HG02763 (cell line): Measurements from ENCODE around the gene GPC6.

Experiments used
- ATAC-seq: cut with Tn5 transposase; IDR thresholded peaks from one replicate; pipeline ENCODE4 v1.9.1; 2021; ENCODE audit warnings: mild to moderate bottlenecking, moderate library complexity; ENCODE audit not compliant: unreplicated experiment

Gene GPC6

DNA sequence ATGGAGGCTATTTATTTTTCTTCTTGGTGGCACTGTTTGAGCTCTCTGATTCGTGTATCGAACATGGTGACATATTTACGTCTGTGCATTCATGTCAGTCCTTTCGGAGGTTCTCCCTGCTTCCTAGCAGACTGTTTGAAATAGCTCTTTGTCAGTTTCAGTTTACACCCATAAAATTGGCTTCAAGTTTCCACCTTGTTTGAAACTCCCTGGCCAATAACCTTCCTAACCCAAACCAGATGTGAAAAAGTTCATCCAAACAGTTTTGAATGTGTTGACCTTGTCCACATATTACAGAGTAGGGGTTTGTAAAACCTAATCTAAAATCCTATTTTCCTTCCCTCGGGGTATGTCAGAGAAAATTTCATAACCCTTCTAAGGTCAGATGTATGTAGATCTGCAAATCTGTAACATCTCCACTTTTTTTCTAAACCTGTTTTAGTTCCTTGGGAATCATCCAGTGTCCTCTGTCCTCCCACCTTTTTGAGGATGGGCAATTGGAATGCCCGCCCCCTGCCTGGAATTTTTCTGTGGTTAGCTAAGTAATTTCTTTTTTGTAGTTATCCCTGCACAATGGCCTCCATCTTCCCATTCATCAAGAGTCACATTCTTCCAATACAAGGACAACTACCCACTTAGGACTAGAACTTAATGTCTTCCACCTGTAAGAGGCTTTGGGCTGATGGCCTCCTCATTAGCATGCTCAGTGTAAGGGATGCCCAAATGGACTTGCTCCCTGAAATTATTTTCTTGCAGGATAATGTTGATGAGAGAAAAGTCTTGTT lies 499.8 kb downstream of the GPC6 start:
- no peak for ATAC-seq

DNA sequence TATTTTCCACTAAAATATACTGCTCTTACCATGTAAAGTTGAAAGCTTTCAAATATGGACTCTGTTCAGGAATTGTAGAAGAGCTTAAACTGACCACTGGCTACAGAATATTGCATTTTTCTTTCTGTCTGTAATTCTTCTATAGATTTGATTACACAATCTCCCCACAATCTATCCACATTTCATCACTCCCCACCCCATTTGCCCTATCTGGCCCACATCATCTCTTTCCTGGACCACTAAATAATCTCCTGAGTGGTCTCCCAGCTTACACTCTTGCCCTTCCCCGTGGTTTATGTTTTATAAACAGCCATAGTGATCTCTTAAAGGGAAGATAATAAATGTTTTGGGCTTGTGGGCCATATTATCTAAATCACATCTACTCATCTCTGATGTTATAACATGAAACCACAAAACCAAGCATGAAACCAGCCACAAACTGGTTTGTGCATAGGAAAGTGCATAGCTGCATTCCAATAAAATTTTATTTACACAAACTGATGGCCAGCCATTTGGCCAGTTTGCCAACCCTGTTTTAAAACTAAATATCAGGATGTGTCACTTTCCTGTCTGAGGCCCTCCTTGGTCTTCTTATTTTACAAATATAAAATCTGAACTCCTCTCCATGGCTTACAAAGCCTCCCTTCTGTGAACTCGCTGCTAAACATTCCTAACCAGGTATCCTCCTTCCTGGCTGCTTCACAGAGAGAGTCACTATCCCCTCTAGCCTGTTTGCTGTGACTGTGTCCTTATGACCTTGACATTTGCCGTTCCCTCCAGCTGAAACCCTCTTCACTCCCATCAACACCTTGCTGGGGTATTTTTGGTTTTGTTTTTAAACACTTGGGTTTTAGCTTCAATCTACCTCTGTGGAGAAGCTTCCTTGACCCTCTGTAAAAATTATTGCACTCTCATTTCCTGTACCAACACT lies 500.9 kb downstream of the GPC6 start:
- no peak for ATAC-seq

DNA sequence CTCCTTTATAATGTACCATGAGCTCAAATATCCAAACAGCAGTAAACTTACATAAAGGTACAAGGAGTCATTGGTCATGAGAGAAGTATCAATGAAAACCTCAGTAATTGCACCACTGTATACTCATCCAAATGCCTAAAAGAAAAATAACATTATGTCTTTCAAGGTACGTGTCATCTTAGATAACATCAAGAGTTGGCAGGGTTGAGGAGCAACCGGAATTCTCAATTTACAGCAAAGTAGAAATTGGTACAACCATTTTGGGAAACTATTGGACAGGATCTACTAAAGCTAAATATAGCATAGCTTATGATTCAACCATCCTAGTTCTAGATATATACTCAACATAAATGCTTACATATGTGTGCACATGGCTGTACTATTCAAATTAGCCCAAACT lies 502.8 kb downstream of the GPC6 start:
- ATAC-seq = no peak

DNA sequence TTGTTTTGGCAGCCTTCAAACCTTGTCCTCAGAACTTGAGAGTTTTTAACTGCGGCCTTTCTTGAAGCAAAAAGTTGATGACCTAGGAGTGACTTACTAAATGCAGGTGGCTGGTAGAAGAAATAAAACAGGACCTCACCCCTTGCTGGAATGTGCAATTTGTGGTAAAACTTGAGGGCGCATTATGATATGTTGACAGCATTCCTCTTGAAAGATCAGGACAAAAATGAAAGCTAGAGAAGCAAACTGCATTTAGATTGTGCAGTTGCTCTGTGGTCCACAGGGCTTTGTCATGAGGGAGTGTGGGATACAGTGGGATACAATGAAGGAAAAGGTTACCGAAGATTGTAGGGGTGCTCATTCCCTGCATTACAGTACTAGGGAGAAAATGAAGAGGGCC lies 504.2 kb downstream of the GPC6 start:
- ATAC-seq = no peak

DNA sequence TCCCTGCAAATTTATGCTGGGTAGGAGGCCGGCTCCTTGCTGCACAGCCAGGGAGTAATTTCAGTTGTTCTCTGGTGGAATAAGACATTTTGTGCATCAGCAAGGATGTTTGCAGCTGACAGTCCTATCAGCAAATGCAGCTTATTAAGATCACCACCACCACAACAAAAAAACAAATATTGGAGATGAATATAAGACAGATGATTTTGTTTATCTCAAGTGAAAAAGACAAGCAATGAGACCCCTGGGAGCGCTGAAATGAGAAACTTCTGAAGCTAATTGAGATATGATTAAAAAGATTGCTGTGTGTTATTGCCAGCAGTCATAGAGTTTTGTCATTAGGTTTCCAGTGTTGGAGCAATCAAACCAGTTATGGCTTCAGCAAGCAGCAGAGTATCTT lies 505.6 kb downstream of the GPC6 start:
- no peak for ATAC-seq

DNA sequence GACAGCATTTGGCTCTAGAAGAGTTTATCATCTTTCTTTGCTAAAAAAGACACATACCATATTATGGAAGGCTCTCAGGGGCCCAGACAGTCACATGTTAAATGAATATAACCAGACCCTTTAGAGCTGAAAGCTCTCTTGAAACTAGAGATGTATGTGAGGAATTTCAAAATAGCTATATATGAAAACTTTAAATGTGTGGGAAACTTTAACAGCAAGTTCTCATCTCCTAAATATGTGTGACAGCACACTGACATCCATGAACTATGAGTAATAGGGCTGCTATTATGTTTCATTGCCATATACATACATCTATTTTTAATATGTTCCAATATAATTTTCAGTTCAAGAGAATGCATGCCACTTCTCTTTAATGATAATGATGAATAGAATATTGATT lies 509.5 kb downstream of the GPC6 start:
- ATAC-seq = no peak

DNA sequence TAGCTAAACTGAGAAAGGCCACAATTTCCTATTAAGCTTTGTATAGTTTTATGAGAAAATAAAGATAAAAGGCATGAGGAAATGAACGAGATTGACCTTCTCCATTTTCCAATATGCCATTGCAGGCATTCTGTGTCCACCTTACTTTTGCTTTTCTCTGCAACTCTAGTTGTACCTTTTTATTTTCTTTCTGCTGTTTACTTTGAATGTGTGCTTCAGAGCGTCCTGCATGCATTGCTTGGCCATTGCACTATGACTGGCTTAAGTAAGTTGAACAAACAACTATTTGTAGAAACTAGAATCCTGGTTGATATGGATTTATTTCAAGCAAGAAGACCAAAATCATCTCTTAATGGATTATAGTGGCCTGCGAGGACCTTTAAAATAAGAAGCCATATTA lies 510.3 kb downstream of the GPC6 start:
- ATAC-seq = no peak

DNA sequence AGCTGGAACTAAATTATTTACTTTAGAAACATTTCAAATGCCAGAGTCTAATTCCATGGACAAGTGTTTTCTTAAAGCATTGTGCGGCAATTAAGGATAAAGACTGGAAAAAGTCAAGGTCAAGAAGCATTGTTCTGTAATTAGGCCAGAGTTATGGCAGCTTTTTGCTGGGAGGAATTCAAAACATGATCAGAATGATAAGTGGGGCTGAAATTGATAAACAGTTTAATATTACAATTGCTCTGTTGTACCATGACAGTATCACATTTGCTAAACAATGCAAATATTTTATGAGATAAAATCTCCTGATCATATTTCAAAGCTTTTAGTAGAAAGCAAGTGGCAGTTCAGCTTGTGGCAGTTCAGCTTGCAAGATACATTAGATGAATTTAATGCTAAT lies 513.7 kb downstream of the GPC6 start:
- ATAC-seq = no peak

DNA sequence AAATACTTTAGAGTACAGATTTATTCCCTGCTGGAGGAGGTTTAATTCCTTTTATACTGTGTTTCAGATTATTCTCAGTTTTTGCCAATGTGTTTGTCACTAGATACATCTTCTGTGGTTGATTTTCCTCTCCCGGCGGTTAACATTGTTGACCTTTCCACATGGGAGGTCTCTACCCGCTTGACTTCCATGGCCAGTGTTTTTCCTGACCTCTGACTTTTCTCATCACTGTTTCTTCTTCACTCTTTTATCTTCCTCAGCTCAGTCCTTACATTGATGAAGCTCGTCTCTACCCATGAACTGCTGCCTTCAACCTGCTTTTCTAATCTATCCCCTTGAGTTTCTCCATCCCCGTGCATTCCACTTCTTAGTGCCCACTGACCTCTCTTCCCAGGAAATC lies 517.4 kb downstream of the GPC6 start:
- no peak for ATAC-seq

DNA sequence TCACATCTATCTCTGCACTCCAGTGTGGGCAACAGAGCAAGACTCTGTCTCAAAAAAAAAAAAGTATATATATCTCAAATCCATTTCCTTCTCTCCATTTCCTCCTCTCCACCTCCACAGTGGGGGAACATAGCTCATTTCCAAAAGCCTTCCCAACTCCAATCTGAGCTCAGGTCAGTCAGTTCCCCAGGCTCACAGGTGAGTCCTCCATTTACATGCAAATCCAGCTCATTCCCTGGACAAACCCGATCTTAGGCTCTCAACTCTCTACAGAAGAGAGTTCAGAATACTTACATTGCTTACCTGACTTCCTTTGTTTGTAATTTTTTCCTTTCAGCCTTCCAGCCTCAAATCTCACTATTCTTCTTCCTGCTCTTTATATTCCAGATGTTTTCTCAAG lies 518.3 kb downstream of the GPC6 start:
- ATAC-seq = no peak

DNA sequence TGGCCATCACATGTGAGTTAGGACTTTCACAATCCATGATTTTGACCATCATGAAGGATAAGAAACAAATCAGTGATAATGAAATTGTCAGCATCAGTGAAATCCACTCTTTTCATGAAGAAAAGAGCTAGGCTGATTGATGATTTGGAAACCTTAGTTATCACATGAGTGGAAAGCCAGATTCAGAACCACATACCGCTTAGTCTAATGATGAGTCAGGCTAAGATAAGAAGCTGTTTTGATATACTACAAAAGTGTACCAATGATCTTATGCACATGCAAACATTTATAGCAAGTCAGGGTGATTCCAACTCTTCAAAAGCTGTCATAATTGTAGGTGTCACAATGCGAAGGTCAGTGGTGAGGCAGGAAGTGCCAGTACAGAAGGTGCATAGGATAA lies 519.3 kb downstream of the GPC6 start:
- ATAC-seq = no peak

DNA sequence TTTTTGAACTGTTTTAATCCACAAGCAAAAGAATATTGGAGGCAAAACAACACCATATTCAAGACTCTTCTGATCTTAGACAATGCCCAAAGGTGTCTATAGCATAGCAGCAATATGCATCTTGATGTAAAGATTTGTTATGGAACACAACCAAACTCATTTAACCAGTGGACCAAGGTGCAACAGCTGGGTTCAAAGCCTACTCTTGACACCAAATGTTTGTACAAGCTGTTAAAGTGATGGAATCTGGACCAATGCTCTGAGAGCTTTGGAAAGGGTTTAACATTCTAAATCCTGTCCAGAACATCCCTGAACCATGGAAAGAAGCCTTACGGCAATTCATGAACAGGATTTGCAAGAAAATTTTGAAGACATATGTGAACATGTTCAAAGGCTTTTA lies 520.0 kb downstream of the GPC6 start:
- ATAC-seq = no peak

DNA sequence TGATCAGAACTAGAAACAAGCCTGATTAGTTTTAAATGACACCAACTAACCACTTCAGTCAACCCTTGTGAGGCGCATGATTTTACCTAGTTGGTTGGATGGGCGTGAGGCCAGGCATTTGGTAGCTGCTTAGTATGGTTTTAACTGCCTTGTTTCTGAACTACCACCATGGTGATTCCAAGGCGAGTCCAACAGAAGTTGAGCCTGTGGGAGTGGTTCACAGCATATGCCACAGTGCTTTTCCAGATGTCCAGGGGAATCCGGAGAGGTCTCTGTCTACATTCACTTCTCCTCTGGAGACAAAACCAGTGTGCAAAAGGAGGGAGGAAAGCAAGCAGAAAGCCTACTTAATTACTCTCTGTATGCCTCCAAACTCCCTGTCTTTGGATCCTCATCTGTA lies 524.1 kb downstream of the GPC6 start:
- no peak for ATAC-seq

DNA sequence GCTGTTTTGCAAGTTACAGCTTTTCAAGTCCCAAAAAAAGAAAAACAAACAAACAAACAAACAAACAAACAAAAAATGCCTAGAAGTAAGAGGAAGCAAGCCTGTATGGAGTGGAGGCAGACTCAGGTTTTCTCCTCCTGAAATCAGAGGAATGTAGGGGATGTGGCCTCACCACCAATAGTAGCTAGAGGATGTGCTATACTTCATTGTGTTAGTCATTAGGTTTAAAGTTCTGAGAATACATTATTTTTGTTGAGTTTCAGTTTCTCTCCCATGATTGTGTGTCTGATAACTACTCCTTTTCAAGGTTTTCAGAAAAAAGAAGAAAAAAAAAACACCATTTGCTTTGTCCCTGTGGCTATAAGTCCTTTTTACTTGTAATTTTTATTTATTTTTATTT lies 524.5 kb downstream of the GPC6 start:
- ATAC-seq = no peak

DNA sequence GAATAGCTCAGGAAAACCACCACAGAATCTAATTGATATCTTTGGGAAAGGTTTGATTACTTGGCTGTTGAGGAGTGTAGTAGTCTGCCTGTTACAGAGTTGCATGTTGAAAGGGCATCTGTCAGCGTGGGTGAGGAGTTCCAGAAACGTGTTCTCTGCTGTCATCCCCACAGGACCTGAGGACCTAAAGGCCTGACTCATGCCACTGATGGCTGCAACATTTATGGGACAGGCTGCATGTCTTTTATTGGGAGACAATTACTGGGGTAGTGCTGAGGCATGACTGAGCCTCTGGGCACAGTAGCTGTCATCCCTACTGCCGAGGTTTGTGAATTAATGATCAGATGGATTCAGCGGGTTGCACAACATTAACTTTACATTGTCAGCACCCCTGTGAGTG lies 525.9 kb downstream of the GPC6 start:
- ATAC-seq = no peak

DNA sequence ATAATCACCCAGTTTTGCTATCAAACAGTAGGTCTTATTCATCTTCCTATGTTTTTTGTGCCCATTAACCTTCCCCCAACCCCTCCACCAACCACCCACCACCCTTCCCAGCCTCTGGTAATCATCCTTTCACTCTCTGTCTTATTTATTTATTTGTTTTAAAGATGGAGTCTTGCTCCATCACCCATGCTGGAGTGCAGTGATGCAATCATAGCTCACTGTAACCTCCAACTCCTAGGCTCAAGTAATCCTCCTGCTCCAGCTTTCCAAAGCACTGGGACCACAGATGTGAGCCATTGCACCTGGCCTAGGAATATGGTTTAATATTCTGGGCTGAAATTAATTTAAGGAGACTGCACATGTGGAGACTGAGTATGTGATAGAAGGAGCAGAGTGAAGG lies 527.0 kb downstream of the GPC6 start:
- ATAC-seq = no peak

DNA sequence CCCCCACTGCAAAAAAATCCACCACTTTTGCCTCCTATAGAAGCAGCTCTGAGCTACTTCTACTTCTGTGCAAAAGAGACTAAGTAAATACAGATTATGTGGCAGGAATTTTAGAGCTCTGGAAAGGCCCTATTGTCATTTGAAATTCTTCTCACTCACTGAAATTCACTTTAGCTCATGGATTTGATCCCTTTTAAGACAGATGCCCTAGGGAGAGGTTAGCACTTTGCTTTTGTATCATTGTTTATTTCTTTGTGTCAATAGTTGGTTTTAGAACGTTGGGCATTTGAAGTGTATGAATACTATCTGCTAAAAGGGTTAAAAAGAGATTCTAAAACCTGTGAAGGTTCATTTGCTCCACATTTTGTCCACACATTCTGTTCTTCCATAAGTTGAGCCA lies 528.7 kb downstream of the GPC6 start:
- no peak for ATAC-seq

DNA sequence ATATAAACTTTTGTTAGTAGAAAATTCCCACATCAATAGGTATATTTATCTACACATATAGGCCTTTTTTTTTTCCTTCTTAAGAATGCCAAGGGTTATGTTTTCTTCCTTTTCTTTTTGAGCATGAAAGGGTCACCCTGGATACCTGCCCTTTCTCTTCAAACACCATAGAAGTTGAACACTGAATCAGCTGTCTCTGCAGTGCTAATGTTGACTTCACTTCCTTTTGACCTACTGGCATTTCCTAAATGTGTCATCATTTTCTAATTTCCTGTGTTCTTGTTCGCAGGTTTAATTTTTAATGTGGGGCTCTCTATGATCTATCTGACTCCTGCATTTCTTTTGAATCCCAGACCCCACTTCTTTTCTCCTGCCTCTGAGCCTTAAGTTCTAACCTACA lies 532.0 kb downstream of the GPC6 start:
- ATAC-seq = no peak

DNA sequence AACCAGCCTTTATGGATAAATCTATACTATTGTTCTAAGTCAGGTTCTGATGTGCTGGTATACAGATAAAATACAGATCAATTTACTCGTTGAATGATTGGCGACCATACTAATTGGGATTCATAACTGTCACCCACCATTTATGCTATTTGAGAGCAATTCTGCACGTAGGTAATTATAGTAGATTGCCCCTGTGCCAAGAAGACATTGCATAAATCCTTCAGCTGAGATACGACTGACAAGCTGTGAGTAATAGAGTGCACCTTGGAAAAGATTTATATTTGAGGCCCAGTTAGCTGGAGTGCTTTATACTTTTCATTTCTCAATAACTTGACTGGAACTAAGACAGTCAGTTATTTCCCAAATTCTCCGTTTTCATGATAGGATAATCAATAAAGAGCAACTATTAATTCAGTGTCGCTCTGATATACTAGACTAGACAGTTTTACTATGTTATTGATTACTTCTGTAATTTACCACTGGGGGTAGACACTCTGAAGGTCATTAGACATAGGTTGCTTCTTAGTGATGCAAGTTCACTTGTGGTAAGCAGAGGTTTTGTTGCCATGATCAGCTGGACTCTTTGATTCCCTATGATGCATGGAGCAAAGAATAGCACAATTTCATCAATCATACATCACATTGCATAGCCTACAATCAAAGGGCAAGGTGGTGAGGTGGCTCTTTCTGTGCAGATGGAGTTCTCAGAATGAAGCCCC lies 536.3 kb downstream of the GPC6 start:
- no peak for ATAC-seq

DNA sequence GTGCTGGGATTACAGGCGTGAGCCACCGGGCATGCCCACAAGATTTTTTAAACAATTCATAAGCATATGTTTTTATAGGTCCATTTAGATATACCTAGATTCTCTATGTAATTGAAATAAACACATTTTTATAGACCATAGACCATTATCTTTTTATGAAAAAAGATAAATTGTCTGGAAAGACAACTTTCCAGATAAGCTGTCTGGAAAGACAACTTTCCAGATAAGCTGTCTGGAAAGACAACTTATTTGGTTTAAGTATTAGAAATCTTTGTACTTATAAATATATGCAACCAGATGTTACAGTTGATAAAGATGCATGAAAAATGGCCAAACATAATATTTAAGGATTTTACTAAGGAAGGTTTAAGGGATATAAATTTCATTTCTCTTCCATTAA lies 538.5 kb downstream of the GPC6 start:
- no peak for ATAC-seq

DNA sequence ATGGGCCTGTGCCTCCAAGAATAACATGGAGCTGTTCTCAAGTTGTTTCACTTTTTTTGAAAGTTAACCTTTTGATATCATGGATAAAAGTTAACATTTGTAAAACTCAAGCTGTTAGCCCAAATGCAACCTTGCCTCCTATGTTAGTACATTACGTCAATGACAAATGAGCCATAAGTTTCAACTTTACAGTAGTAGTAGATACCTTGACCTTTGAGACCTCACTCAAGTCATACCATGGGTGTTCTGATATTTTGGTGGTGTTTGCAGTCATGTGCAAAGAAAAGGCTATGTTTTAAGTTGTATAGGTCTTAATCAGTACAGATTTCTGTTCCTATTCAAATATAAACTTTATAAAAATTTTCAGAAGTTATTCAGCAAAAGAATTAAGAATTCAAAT lies 539.2 kb downstream of the GPC6 start:
- ATAC-seq = no peak

DNA sequence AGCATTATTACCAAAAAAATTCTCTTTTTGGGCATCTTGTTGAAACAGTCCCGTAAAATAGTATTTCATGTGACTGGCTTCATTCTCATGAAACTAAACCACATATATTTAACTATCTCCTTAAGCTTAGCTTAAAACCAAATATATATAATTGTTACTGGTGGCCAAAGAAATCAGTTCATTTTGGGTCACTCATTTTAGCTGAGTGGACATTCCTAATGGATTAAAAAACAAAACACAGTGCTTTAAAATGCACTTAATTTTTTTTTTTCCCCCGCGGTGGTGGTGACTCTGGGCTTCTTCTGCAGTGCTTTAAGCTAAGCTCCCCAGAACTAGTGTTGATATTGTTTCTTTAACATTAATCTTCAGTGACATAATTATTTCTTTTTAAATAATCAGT lies 540.1 kb downstream of the GPC6 start:
- ATAC-seq = no peak
